Right hindlimb (tissue), 1 donor: Measurements from ENCODE around the gene NINL.
"Not testable (repeated sequence)": the region's sequence is repeated elsewhere in the genome, so short reads cannot be mapped to it uniquely, and the experiment has no call there.

Experiments used
- DNase-seq: peaks from one replicate; pipeline ENCODE4 v3.0.0-alpha.2; 2018

Gene NINL

DNA sequence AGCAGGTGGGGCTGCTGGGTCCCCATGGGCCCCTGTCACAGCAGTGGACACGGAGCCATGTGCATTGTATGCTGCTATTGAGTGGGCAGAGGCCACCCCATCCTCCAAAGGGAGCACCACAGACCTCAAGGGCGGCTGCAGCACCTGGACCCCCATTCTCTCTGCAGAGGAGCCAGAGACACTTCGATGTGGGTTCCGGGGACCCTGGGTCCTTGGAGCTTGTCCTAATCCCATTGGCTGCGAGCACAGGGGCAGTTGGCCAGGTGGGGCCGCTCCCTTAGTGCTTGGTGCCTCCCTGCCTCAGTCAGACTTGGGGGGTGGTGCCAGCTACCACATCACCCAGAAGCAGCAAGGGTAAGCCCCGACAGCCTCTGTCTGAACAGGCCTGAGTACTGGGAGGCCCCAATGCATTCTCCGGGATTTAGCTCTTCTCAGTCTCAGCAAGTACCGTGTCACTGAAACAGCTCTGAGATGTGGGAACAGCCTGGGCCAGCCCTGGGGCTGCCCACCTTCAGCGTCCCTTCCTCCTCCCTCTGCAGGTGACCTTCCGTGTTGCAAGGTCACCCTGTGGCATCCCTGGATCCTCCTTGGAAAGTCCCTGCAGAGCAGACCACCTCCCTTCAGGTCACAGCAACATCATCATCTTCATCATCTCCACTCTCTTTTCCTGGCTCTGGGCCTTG, 104.0 kb downstream of the NINL start:
- DNase-seq = no peak

DNA sequence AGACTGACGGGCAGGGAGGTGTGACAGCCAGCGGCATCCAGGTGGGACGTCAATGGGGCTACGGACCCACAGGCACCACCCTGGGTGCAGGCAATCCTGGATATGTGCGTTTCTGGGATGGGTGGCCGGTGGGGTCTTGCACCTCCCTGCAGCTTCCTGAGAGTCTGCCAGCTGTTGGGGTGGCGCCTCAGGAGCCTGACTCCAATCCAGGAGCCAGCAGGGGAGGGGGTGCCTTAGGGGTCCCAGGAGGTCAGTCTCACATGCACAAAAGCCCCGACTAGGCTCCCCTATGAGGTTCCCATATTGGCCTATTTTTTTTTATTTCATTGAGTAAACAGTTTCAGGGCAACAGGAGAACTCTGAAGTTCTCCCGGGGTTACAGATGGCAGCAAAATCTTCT, 104.5 kb downstream of the NINL start:
- DNase-seq = no peak

DNA sequence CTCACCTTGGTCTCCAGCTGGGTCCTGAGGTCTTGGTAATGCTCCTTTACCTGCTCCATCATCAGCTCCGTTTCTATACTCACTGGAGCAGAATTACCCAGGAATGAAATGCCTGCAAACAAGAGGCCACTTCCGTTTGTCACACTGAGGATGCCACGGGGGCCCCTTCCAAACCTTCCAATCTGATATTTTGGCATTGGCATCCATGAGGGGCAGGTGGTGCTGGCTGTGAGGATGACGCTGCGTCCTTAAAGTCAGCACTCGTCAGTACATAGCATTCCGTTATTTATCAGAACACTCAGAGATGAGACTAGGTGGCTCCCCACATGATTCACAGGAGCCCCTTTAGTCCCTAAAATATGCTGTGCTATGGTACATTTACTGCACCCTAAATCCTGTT, 105.2 kb downstream of the NINL start:
- DNase-seq = no peak

DNA sequence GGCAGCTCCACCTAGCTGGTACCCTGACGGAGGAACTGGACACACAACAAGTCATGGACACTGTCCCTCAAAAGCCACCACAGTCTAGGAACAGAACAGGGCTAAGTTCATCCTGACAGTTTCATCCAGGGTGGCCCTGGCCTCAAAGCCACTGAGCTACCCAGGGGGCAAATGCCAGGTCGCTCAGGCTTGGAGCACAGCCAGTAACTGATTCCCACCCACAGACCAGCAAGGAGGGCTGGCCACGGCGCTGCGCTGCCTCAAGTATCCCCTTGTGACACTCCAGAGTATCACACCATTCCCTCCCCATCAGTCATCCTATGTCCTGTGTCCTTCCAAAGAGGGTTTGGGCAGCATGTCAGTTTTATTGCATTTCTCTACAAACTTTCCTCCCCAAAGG, 105.7 kb downstream of the NINL start:
- no peak for DNase-seq

DNA sequence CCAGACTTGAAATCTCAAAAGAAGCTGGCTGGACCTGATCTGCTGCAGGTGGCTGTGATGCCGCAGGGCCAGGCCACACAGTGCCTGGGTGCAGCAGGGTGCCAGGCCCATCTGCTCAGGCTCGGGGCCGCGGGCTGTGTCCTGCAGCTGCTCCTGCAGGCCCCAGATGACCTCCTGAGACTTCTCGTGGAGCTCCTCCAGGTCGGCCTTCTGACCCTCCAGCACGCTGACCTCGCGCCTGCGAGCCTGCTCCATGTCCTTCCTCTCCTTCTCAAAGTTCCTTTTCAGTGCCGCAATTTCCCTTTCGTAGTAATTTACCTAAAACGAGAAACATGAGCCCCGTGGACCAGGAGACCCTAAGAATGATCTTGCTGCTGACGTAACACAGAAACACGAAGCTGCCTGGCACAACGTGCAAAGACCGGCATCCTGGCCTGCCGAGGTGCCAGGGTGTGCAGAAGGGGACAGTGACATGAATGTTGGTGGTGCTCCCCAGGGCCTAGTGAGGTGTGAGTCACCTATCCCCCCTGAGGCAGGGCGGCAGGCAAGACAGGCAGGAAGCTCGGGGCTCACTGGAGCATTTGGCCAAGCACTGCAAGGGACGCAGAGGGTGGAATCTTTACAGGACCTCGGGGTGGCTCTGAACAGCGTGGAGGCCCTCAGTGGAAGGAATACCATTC, 106.3 kb downstream of the NINL start:
- DNase-seq = no peak

DNA sequence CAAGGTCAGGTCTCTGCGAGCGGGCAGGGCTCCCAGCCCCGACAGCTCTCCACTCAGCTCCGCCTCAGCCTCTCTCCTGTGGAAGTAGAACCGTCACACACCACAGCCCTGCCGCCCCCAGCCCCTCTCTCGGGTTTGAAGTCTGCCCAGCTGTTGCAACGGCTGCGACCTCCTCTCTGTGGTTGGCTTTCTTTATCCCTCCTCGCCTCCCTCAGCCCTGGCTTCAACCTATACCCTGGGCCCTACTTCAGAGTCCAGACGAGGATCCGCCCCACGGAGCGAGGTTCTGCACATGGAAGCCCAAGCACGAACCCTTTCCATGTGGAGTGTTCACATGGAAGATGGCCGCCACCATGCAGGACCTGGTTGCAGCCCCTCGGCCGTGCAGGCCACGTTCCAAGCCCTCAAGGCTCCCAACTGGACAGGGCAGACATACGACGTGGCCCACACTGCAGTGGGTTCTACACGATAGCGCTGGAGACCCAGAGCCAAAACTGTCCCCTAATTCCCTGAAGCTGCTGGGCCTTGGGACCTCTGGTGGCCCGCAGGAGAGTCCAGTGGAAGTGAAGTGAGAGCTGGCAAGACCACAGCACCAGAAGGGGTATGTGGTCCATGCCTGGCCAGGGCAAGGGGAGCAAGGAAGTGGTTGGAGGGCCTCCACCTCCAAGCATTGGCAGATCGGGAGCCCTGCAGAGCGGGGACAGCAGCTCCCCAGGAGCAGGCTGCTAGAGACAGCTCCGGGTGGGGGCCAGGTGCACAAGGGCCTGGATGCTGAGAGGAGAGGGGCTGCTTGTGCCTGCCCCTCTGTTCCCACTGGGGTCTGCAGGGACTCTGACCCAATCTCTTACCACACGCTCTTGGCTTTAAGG, 108.1 kb downstream of the NINL start:
- DNase-seq = no peak

DNA sequence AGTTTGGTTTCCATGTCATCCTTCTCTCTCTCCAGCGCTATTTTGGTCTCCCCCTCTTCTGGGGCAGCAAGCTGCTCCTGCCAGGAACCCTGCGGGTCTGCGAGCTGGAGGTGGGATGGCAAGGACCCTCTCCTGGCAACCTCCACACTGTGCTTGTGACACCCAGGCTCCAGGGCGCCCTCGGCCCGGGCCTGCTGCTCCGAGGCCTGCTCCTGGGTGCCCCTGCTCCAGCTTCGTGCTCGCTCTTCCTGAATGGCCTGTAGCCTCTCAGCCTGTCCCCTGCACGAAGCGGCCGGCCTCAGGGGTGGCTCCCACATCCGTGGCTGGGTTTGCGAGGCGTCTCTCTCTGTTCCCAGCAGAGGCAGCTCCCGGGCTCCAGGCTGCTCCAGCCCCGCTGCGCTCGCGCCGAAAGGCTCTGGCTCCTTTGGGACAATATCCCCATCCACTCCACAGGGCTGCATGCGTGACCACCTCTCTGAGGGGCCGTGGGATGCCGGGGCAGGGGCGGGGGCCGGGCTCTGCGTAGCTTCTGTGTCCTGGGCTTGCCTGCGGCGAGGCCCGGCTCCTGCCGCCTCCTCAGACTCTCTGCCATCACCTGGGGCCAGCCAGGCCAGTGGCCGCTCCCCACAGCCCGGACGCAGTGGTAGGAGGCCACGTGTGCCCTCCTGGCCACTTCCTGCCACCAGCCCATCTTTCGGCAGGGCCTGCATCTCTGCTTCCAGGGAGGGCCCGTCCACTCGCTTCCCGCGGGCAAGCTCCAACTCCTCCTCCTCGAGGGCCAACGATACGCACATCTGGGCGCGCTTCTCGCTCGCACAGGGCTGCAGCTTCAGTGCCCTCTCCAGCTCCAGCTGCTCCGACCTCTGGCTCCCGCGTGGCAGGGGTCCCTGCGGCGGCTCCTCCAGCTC, 109.0 kb downstream of the NINL start:
- DNase-seq = no peak

DNA sequence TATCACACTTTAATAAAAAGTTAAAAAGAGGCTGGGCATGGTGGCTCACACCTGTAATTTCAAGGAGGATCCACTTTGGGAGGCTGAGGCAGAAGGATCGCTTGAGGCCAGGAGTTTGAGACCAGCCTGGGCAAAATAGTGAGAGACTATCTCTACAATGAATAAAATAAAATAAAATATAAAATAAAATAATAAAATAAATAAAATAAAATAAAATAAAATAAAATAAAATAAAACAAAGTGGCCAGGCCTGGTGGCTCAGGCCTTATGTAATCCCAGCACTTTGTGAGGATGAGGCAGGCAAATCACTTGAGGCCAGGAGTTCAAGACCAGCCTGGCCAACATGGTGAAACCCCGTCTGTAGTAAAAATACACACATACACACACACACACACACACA, 112.0 kb downstream of the NINL start:
- DNase-seq = not testable (repeated sequence)

DNA sequence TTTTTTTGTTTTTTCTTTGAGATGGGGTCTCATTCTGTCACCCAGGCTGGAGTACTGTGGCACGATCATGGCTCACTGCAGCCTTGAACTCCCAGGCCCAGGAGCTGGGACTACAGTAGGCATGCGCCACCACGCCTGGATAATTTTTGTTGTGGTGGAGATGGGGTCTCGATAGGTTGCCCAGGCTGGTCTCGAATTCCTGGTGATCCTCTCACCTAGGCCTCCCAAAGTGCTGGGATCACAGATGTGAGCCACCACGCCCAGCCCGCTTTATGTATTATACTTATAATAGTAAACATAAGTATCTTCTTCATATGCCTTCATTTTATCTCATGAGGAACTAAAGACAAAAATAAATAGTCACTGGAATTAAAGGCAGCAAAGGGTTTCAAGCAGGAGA, 114.3 kb downstream of the NINL start:
- DNase-seq = no peak

DNA sequence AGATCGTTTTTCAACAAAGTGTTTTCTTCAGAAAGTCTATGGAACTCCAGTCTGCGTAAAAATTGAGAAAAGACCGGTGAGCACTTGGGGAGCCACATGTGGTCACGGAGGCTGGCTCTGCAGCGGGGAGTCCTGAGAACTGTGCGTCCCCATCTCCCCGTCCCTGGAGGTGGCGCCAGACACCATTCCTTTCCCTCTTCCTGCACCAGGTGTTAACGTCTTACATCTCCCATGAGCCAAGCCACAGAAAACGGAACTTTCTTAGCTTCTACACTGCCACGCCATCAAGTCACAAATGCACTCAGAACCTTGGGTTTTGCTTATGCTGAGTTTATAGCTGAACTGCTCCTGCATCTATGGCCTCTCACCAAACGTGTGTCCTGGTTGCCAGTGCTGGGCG, 115.3 kb downstream of the NINL start:
- DNase-seq = no peak

DNA sequence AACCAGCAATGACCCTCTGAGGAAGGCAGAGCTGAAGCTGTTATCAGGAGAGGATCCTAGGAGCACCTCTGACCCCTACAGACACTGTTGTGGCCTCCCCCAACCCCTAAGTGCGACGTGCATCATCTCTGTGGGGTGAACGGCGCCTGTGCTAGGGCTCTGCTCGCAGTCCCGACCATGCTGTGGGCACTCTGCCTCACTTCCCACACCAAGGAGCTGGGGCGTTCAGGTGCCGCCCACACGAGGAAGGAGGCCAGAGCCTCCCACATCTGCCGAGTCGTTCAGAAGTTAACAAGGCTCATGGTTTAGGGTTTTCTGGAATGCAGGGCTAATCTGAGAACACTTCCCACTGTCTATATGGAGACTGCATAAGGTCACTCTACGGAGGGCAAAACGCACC, 115.8 kb downstream of the NINL start:
- no peak for DNase-seq

DNA sequence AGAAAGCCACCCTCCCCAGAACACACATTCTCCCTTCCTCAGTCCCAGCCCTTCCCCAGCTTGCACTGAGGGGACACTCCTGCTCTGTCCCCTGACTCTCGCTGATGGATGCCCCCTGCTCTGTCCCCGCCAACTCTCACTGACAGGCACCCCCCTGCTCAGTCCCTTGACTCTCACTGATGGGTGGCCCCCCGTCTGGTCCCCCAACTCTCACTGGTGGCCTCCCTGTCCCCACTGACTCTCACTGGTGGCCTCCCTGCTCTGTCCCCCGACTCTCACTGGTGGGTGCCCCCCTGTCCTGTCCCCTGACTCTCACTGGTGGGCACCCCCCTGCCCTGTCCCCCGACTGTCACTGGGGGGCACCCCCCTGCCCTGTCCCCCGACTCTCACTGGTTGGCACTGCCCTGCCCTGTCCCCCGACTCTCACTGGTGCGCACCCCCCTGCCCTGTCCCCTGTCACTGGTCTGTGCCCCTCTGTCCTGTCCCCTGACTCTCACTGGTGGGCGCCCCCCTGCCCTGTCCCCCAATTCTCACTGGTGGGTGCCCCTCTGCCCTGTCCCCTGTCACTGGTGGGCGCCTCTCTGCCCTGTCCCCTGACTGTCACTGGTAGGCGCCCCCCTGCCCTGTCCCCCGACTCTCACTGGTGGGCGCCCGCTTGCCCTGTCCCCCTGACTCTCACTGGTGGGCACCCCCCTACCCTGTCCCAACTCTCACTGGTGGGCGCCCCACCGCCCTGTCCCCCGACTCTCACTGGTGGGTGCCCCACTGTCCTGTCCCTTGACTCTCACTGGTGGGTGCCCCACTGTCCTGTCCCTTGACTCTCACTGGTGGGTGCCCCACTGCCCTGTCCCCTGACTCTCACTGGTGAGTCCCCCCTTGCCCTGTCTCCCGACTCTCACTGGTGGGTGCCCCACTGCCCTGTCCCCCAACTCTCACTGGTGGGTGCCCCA, 116.9 kb downstream of the NINL start:
- no peak for DNase-seq

DNA sequence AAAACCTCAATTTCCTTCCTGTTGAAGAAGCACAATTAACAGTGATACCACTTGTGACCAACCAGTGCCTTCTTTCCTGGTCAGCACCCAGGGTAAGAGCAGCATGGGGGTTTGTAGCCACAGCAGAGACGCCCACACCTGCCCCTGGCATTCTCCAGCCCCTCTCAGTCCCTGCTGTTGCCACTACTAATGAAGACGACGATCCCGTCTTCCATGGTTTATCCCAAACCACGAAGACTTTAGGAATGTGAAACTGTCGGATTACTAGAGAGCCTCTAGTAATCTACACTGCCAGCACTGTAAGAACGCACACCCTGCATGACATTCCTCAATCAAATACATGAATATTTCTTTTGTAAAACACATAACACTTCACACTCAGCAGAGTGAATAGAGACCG, 117.9 kb downstream of the NINL start:
- DNase-seq = no peak

DNA sequence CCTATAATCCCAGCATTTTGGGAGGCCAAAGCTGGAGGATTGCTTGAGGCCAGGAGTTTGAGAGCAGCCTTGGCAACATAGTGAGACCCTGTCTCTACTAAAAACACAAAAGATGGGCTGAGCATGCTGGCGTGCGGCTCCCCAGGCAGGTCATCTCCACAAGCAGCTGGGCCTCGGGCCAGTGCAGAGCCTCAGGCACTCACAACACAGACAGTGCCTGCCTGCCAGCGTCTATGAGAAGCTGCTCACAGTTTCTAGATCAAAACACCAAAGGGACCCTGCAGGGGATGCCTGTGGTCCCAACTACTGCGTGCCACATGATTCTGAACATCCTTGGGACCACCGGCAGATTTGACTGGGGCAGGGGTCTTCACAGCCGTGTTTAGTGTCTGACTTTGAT, 118.5 kb downstream of the NINL start:
- no peak for DNase-seq

DNA sequence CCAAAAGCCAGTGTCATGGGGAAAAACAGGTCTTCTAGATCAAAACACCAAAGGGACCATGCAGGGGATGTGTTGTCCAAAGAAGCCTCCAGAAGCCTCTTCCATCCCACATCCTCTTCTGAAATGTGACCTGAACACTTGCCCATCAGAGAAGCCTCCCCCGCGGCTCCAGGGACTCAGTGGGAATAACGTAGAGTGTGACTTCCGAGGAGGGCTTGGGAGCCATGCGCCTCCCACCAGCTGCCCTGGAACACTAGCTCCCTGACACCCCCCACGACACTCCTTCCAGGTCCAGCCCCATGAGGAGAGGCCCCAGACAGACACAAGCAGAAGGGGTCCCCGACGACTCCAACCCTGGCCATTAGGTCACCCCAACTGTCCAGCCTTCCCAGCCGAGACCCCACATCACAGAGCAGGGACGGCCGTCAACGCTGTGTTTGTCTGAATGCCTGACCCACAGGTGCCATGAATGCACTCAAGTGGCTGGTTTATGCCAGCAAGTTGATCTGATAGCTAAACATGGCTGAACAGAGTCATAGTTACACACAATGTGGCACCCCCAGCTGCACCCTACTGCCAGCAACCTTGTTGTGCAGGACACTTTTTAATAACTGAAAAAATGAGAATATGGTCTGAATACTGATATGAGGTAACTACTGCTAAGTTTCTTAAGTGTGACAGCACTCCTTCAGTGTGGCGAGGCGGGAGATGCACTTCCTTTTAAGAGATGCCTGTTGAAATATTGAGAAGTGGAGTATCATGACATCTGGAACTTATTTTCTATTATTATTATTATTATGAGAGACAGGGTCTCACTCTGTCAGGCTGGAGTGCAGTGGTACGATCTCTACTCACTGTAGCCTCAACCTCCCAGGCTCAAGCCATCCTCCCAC, 119.8 kb downstream of the NINL start:
- DNase-seq = no peak

DNA sequence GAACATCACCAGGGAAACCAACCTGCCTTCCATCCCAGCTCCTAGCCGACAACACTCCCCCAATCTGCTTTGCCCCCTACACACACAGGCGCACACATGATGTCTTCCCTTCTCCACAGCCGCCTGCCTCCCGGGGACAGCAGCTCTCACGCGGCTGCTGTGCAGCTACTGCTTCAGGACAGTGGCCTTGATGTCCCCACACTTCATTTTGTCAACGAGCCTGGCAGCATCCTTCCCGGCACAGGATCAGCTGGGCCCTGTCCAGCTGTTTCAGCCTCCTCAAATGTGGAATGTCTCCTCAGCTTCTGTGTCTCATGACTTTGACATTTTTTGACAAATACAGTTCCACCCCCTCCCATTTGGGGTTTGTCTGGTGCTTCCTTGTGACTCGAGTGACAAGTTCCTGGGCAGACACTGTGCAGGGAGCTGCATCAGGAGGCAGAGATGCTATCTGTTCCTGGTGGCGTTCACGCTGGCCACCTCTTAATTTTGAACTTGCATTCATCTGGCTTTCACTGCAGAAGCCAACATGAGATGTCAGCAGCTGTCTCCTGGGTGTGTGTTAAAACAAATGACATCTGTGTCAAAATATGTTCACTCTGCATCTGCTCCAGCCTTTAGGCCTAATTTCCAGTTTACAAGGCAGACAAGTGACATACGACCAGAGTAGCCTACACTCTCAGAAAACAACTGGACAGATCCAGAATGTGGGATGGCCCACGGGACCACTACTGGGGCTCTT, 120.7 kb downstream of the NINL start:
- no peak for DNase-seq

DNA sequence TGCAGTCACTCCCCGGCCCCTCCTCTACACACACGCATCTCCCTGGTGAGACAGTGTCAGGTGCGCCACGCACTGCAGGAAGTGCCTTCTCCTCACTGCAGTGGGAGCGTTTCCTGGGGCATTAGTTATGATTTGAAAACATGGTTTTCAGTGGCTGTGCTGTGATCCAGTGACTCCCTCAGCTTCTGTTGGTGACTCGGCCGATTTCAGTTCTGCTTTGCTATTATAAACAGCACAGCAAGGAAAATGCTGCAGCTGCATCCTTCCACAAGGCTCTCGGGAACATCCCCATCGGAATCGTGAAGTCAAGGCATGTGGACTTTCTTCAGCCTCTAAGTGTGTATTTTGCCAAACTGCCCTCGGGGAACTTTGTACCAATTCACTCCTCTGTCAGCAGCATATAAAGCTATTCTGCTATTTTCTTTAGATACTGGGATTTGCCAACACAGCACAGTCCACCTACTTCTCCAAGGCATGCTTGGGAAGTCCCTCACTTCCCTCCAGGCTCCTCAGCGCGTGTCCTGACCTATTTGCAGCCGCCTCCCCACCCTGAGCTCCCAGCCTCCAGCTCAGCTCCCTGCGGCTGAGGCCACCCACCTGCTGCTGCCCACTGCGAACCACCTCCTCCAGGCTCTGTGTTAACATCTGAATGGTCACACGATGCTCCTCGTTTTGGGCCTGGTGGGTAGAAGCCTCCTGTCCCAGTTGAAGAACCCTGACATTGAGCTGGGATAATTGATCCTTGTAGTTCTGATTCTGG, 123.4 kb downstream of the NINL start:
- DNase-seq = no peak

DNA sequence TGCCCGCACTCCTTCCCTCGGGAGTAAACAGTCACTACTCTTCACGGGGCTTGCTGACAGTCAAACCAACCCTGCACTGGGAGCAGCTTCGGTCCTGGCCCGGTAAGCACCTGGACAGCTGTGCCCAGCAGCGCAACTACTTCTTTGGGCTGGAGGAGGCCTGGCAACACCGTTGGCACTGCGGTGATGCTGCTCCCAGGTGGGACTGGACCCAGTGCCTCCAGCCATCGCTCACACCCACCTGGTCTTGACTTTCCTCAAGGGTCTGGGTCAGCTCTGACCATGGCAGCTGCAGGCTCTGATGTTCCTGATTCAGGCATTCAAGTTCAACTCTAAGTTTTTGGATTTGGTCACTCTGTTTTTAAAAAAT, 124.1 kb downstream of the NINL start:
- no peak for DNase-seq
